Measurements from ENCODE around the gene LBHD2. TPM values are rescaled to one million over a fixed set of nuclear protein-coding genes. Genes with fewer than 3 reads are reported as not detected.

The LBHD2 gene
- total RNA-seq, 1 donor from 2014 or later = 0.60 TPM

GRCh38 chr14:103090481-103091020 is 6.5 kb downstream of the LBHD2 start:
- DNase-seq (ENCODE audit: low spot score) = no peak

GRCh38 chr14:103091041-103091882 is 7.3 kb downstream of the LBHD2 start:
- peak; percentile 56 for DNase-seq (ENCODE audit: low spot score)

- no peak for DNase-seq (ENCODE audit: low spot score)
Observed at GRCh38 chr14:103091883-103092222, 7.8 kb downstream of the LBHD2 start.

- DNase-seq (ENCODE audit: low spot score) = no peak
Observed at GRCh38 chr14:103093856-103094405, 9.9 kb downstream of the LBHD2 start.

GRCh38 chr14:103094406-103095209 is 10.6 kb downstream of the LBHD2 start, which contains the start of gene EXOC3L4:
TSS of gene EXOC3L4 (plus strand) at chr14:103094725. CDS start at chr14:103100220, 5,495 bp downstream.
- DNase-seq (ENCODE audit: low spot score) = no peak

GRCh38 chr14:103095210-103095778 is 11.3 kb downstream of the LBHD2 start:
- DNase-seq (ENCODE audit: low spot score) = no peak

- no peak for DNase-seq (ENCODE audit: low spot score)
Observed at GRCh38 chr14:103096387-103096786, 12.4 kb downstream of the LBHD2 start.

- DNase-seq (ENCODE audit: low spot score) = no peak
Observed at GRCh38 chr14:103097244-103097993, 13.4 kb downstream of the LBHD2 start.

GRCh38 chr14:103097994-103098957 is 14.3 kb downstream of the LBHD2 start:
- DNase-seq (ENCODE audit: low spot score) = no peak

- DNase-seq (ENCODE audit: low spot score) = no peak
Observed at GRCh38 chr14:103099081-103099732, 15.2 kb downstream of the LBHD2 start.

- no peak for DNase-seq (ENCODE audit: low spot score)
Observed at GRCh38 chr14:103099733-103100280, 15.8 kb downstream of the LBHD2 start.

GRCh38 chr14:103100281-103101121 is 16.5 kb downstream of the LBHD2 start:
- no peak for DNase-seq (ENCODE audit: low spot score)

GRCh38 chr14:103101257-103101962 is 17.4 kb downstream of the LBHD2 start:
- DNase-seq (ENCODE audit: low spot score) = no peak

GRCh38 chr14:103101963-103102688 is 18.1 kb downstream of the LBHD2 start:
- no peak for DNase-seq (ENCODE audit: low spot score)

- DNase-seq (ENCODE audit: low spot score) = no peak
Observed at GRCh38 chr14:103102689-103103260, 18.8 kb downstream of the LBHD2 start.

Data from mucosa of gallbladder (tissue), 1 donor.